DND-41 (cell line): ENCODE data around the gene LACTB.

Experiments used
- ATAC-seq: fragments of 200-7000 bp; cut with Tn5 transposase; 3 replicates; pipeline ENCODE4 v1.9.1; 2021; ENCODE audit warnings: low read depth; ENCODE audit not compliant: insufficient read depth
- DNase-seq: peaks from one replicate; pipeline ENCODE4 v3.0.0-alpha.2; 2020
- H2AFZ ChIP-seq: 2 replicates; pipeline ENCODE4 v1.6.0; 2012; ENCODE audit warnings: low read depth, low read length
- H3K27ac ChIP-seq: 2 replicates; pipeline ENCODE4 v1.5.1; 2012; ENCODE audit warnings: low read length, inconsistent platforms
- H3K27me3 ChIP-seq: fragments of 200-600 bp; sonication (generic); 2 replicates; pipeline ENCODE4 v1.6.0; 2012; ENCODE audit warnings: low read length, mild to moderate bottlenecking, inconsistent platforms; ENCODE audit not compliant: insufficient read depth, poor library complexity
- H3K36me3 ChIP-seq: 2 replicates; pipeline ENCODE4 v1.5.1; 2012; ENCODE audit warnings: low read length, inconsistent platforms; ENCODE audit not compliant: insufficient read depth
- H3K4me1 ChIP-seq: 2 replicates; pipeline ENCODE4 v1.5.1; 2012; ENCODE audit warnings: mild to moderate bottlenecking, low read length; ENCODE audit not compliant: insufficient read depth
- H3K4me2 ChIP-seq: 2 replicates; pipeline ENCODE4 v1.6.0; 2012; ENCODE audit warnings: mild to moderate bottlenecking, moderate library complexity, low read length, inconsistent platforms; ENCODE audit not compliant: insufficient read depth
- H3K4me3 ChIP-seq, 2 experiments: fragments of 200-600 bp in 1 of 2; shearing (Covaris generic) in 1 of 2; 2 replicates each; pipeline ENCODE4 v1.5.1; 2012 to 2016; ENCODE audit warnings: inconsistent platforms in 2 of 2, low read length in 2 of 2, mild to moderate bottlenecking in 2 of 2, low read depth in 1 of 2, moderate library complexity in 1 of 2
- H3K79me2 ChIP-seq: 2 replicates; pipeline ENCODE4 v1.6.0; 2012; ENCODE audit warnings: low read length, inconsistent platforms; ENCODE audit not compliant: insufficient read depth
- H3K9ac ChIP-seq: 2 replicates; pipeline ENCODE4 v1.6.0; 2012; ENCODE audit warnings: low read depth, mild to moderate bottlenecking, inconsistent platforms, low read length, moderate library complexity
- H3K9me3 ChIP-seq: 2 replicates; pipeline ENCODE4 v1.5.1; 2012; ENCODE audit warnings: low read length, moderate library complexity, mild to moderate bottlenecking, inconsistent platforms; ENCODE audit not compliant: insufficient read depth, severe bottlenecking
- H4K20me1 ChIP-seq: 2 replicates; pipeline ENCODE4 v1.6.0; 2012; ENCODE audit warnings: low read length; ENCODE audit not compliant: insufficient read depth
- EZH2 ChIP-seq: IDR thresholded peaks from 3 replicates; pipeline ENCODE4 v1.6.1; 2012; ENCODE audit warnings: borderline replicate concordance, low read depth, mild to moderate bottlenecking, moderate library complexity, low read length, inconsistent platforms; ENCODE audit not compliant: severe bottlenecking
- TF ChIP-seq, protein P1 (sequence below): IDR thresholded peaks from 2 replicates; pipeline ENCODE4 v1.5.1; 2012; ENCODE audit warnings: borderline replicate concordance, low read length, moderate library complexity, mild to moderate bottlenecking; ENCODE audit not compliant: poor library complexity, severe bottlenecking; ENCODE audit errors: extremely low read depth

The LACTB gene

DNA sequence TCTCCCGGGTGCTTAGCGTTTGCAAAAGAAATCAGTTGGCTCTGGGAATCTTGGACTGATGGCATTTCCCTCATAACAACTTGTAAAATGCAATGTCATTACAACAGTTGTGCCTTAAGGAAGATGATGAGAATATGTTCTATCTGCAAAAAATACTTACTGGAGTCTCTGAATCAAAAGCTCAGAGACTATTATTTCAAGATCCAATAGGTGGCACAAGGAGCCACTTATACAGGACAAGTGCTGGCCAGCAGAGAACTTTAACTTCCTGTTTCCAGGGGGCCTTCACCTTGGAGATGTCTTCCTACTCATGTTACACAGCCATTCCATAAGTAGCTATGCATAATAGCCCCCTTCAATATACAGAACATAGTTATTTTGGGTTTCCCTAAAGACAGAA lies 44.6 kb downstream of the LACTB start:
- DNase-seq = no peak
- no peak overlapping the region for H2AFZ ChIP-seq

GRCh38 chr15:63169788-63170187 lies 48.1 kb downstream of the LACTB start:
- ATAC-seq (no peak), DNase-seq (no peak)
- H4K20me1 ChIP-seq = no peaks in the 10 kb centered on the region
- H3K79me2 ChIP-seq = no peaks in the 10 kb centered on the region
- no peaks in the 10 kb centered on the region for H3K4me1 ChIP-seq
- H3K36me3 ChIP-seq = no peaks in the 10 kb centered on the region
- no peak overlapping the region for H2AFZ ChIP-seq
- H3K27ac ChIP-seq = no peak overlapping the region
- TF ChIP-seq, protein P1, sequence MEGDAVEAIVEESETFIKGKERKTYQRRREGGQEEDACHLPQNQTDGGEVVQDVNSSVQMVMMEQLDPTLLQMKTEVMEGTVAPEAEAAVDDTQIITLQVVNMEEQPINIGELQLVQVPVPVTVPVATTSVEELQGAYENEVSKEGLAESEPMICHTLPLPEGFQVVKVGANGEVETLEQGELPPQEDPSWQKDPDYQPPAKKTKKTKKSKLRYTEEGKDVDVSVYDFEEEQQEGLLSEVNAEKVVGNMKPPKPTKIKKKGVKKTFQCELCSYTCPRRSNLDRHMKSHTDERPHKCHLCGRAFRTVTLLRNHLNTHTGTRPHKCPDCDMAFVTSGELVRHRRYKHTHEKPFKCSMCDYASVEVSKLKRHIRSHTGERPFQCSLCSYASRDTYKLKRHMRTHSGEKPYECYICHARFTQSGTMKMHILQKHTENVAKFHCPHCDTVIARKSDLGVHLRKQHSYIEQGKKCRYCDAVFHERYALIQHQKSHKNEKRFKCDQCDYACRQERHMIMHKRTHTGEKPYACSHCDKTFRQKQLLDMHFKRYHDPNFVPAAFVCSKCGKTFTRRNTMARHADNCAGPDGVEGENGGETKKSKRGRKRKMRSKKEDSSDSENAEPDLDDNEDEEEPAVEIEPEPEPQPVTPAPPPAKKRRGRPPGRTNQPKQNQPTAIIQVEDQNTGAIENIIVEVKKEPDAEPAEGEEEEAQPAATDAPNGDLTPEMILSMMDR = no peak
- TF ChIP-seq EZH2 = no peak
- no peak overlapping the region for H3K9ac ChIP-seq
- H3K9me3 ChIP-seq = no peaks in the 10 kb centered on the region
- H3K4me2 ChIP-seq = no peak overlapping the region
- H3K4me3 ChIP-seq = no peak overlapping the region
- H3K27me3 ChIP-seq = no peaks in the 10 kb centered on the region

More for the DNA sequence above, 44.6 kb downstream of the LACTB start:
- Histone ChIP-seq H3K4me2 (no peak overlapping the region), H4K20me1 (no peaks in the 10 kb centered on the region), H3K27ac (no peak overlapping the region), H3K79me2 (no peaks in the 10 kb centered on the region), H3K27me3 (no peaks in the 10 kb centered on the region), H3K9ac (no peak overlapping the region), H3K9me3 (no peaks in the 10 kb centered on the region), H3K36me3 (no peaks in the 10 kb centered on the region), H3K4me1 (no peaks in the 10 kb centered on the region), H3K4me3 (no peak overlapping the region)
- TF ChIP-seq, protein P1 = no peak
- no peak for TF ChIP-seq EZH2
- ATAC-seq = no peak

DNA sequence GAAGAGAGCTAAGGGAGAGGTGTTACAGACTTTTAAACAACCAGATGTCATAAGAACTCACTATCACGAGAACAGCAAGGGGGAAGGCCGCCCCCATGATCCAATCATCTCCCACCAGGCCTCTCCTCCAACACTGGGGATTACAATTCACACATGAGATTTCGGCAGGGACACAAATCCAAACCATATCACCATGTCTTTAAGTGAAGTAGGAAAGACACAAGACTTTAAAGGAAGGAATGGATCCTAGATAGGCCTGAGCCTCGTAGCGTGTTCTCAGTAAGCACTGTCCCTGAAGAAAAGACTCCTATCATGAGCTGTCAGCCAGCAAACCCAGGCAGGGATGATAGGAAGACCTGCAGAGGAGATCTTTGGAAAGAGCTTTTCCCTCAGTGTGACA lies 50.7 kb downstream of the LACTB start:
- Histone ChIP-seq H3K79me2 (no peaks in the 10 kb centered on the region), H3K27me3 (no peaks in the 10 kb centered on the region), H3K4me2 (no peak overlapping the region), H3K36me3 (no peaks in the 10 kb centered on the region), H3K4me3 (no peak overlapping the region), H3K9me3 (no peaks in the 10 kb centered on the region), H3K27ac (no peak overlapping the region), H3K4me1 (no peaks in the 10 kb centered on the region), H4K20me1 (no peaks in the 10 kb centered on the region), H2AFZ (no peak overlapping the region), H3K9ac (no peak overlapping the region)
- ATAC-seq (no peak), DNase-seq (no peak)
- no peak for TF ChIP-seq EZH2
- TF ChIP-seq, protein P1 = no peak
